ENCODE data around the gene PTPRR.

The PTPRR gene

GRCh38 chr12:70691018-70691672 is 229.4 kb downstream of the PTPRR start:
- DNase-seq (ENCODE audit: low read depth), result no peak

- DNase-seq (ENCODE audit: low read depth), result no peak
Observed at GRCh38 chr12:70686907-70687306, 233.6 kb downstream of the PTPRR start.

- no peak for DNase-seq (ENCODE audit: low read depth)
Observed at GRCh38 chr12:70686299-70686698, 234.2 kb downstream of the PTPRR start.

- no peak for DNase-seq (ENCODE audit: low read depth)
Observed at GRCh38 chr12:70683976-70684375, 236.6 kb downstream of the PTPRR start.

GRCh38 chr12:70671698-70672097 is 248.8 kb downstream of the PTPRR start:
- no peak for DNase-seq (ENCODE audit: low read depth)

- DNase-seq (ENCODE audit: low read depth), result no peak
Observed at GRCh38 chr12:70670948-70671347, 249.6 kb downstream of the PTPRR start.

GRCh38 chr12:70667253-70667652 is 253.3 kb downstream of the PTPRR start:
- no peak for DNase-seq (ENCODE audit: low read depth)

- no peak for DNase-seq (ENCODE audit: low read depth)
Observed at GRCh38 chr12:70666364-70666763, 254.2 kb downstream of the PTPRR start.

- DNase-seq (ENCODE audit: low read depth), result no peak
Observed at GRCh38 chr12:70664465-70664881, 256.1 kb downstream of the PTPRR start.

- no peak for DNase-seq (ENCODE audit: low read depth)
Observed at GRCh38 chr12:70663838-70664237, 256.7 kb downstream of the PTPRR start.

GRCh38 chr12:70661466-70662161 is 258.9 kb downstream of the PTPRR start:
- no peak for DNase-seq (ENCODE audit: low read depth)

GRCh38 chr12:70660620-70661219 is 259.8 kb downstream of the PTPRR start:
- no peak for DNase-seq (ENCODE audit: low read depth)

GRCh38 chr12:70660002-70660604 is 260.4 kb downstream of the PTPRR start:
- no peak for DNase-seq (ENCODE audit: low read depth)

GRCh38 chr12:70659077-70659606 is 261.4 kb downstream of the PTPRR start:
- no peak for DNase-seq (ENCODE audit: low read depth)

- no peak for DNase-seq (ENCODE audit: low read depth)
Observed at GRCh38 chr12:70657616-70658286, 262.8 kb downstream of the PTPRR start.

GRCh38 chr12:70652451-70652850 is 268.1 kb downstream of the PTPRR start:
- no peak for DNase-seq (ENCODE audit: low read depth)

GRCh38 chr12:70648831-70649230 is 271.7 kb downstream of the PTPRR start:
- DNase-seq (ENCODE audit: low read depth), result no peak

GRCh38 chr12:70648191-70648590 is 272.3 kb downstream of the PTPRR start:
- DNase-seq (ENCODE audit: low read depth), result no peak

- no peak for DNase-seq (ENCODE audit: low read depth)
Observed at GRCh38 chr12:70646850-70647249, 273.7 kb downstream of the PTPRR start.

- DNase-seq (ENCODE audit: low read depth), result no peak
Observed at GRCh38 chr12:70645494-70646317, 274.8 kb downstream of the PTPRR start.

GRCh38 chr12:70644861-70645260 is 275.7 kb downstream of the PTPRR start:
- no peak for DNase-seq (ENCODE audit: low read depth)

Measured in T-helper 22 cell (primary cell).